ENCODE data around the gene GJC2. TPM values are rescaled to one million over a fixed set of nuclear protein-coding genes. Genes with fewer than 3 reads are reported as not detected.

The GJC2 gene
- total and polyA plus RNA-seq, 2 donors from 2014 or later: 0.73 to 6.0 TPM

GRCh38 chr1:228174482-228175315, 25.0 kb downstream of the GJC2 start:
- Histone ChIP-seq H3K9me3 (ENCODE audit: control insufficient read depth in 2 of 3, insufficient read depth in 1 of 3, low read length in 3 of 3) (no peaks in the 10 kb centered on the region), H3K9ac (ENCODE audit: low read length in 3 of 3) (no peak overlapping the region), H3K27ac (ENCODE audit: low read depth in 2 of 2, low read length in 2 of 2) (no peak overlapping the region), H3K4me1 (ENCODE audit: control insufficient read depth in 2 of 3, insufficient read depth in 2 of 3, low read depth in 1 of 3, low read length in 3 of 3) (peaks cover 0 to 4% (median 0%) of the 10 kb centered on the region in 3 donors), H3K4me3 (ENCODE audit: low read length in 3 of 3) (no peak overlapping the region), H3K27me3 (ENCODE audit: control insufficient read depth, insufficient read depth, low read length) (no peaks in the 10 kb centered on the region), H3K36me3 (ENCODE audit: control insufficient read depth in 2 of 3, insufficient read depth in 3 of 3, low read length in 3 of 3) (peaks cover 0 to 3% (median 0%) of the 10 kb centered on the region in 3 donors)
- DNase-seq: peak in 3 of 5 donors; percentile 55 to 81 (median 71)
- TF ChIP-seq CTCF (IDR thresholded peaks at IDR 0.05; ENCODE audit: borderline replicate concordance, extremely low read depth, insufficient read depth): no peak
- intact Hi-C loops (cut with DNase I): no loop called here
- no peak for FAIRE-seq

- intact Hi-C loops (cut with DNase I): no loop called here
- DNase-seq (peak in 2 of 5 donors; percentile 35 to 71), FAIRE-seq (no peak)
- Histone ChIP-seq H3K27ac (ENCODE audit: low read depth in 2 of 2, low read length in 2 of 2) (no peak overlapping the region), H3K36me3 (ENCODE audit: control insufficient read depth in 2 of 3, insufficient read depth in 3 of 3, low read length in 3 of 3) (peaks cover 0 to 3% (median 0%) of the 10 kb centered on the region in 3 donors), H3K9me3 (ENCODE audit: control insufficient read depth in 2 of 3, insufficient read depth in 1 of 3, low read length in 3 of 3) (no peaks in the 10 kb centered on the region), H3K4me3 (ENCODE audit: low read length in 3 of 3) (no peak overlapping the region), H3K4me1 (ENCODE audit: control insufficient read depth in 2 of 3, insufficient read depth in 2 of 3, low read depth in 1 of 3, low read length in 3 of 3) (peaks cover 0 to 4% (median 0%) of the 10 kb centered on the region in 3 donors), H3K27me3 (ENCODE audit: control insufficient read depth, insufficient read depth, low read length) (no peaks in the 10 kb centered on the region), H3K9ac (ENCODE audit: low read length in 3 of 3) (no peak overlapping the region)
- TF ChIP-seq CTCF (IDR thresholded peaks at IDR 0.05; ENCODE audit: borderline replicate concordance, extremely low read depth, insufficient read depth): no peak
Observed at GRCh38 chr1:228175316-228176023, 25.7 kb downstream of the GJC2 start.

- no peak for FAIRE-seq
- Histone ChIP-seq H3K9me3 (ENCODE audit: control insufficient read depth in 2 of 3, insufficient read depth in 1 of 3, low read length in 3 of 3) (no peaks in the 10 kb centered on the region), H3K27ac (ENCODE audit: low read depth in 2 of 2, low read length in 2 of 2) (no peak overlapping the region), H3K4me1 (ENCODE audit: control insufficient read depth in 2 of 3, insufficient read depth in 2 of 3, low read depth in 1 of 3, low read length in 3 of 3) (peaks cover 0 to 4% (median 0%) of the 10 kb centered on the region in 3 donors), H3K4me3 (ENCODE audit: low read length in 3 of 3) (no peak overlapping the region), H3K27me3 (ENCODE audit: control insufficient read depth, insufficient read depth, low read length) (no peaks in the 10 kb centered on the region), H3K36me3 (ENCODE audit: control insufficient read depth in 2 of 3, insufficient read depth in 3 of 3, low read length in 3 of 3) (peaks cover 0 to 3% (median 0%) of the 10 kb centered on the region in 3 donors), H3K9ac (ENCODE audit: low read length in 3 of 3) (no peak overlapping the region)
- intact Hi-C loops (cut with DNase I): no loop called here
- DNase-seq: peak in 1 of 5 donors; percentile 24
- TF ChIP-seq CTCF (IDR thresholded peaks at IDR 0.05; ENCODE audit: borderline replicate concordance, extremely low read depth, insufficient read depth): no peak
Observed at GRCh38 chr1:228176024-228176395, 26.3 kb downstream of the GJC2 start.
